ENCODE data around the gene TTBK1.
"Not testable (repeated sequence)": the region's sequence is repeated elsewhere in the genome, so short reads cannot be mapped to it uniquely, and the experiment has no call there.

DNA sequence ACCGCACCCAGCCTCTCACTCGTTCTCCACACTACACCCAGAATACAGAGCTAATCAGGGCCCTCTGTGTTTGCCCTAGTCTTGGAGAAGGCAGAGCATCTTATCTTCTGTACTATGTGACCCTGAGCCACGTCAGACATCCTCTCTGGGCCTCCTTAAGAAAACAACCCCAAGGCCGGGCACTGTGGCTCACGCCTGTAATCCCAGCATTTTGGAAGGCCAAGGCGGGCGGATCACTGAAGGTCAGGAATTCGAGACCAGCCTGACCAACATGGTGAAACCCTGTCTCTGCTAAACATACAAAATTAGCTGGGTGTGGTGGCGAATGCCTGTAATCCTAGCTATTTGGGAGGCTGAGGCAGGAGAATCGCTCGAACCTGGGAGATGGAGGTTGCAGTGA lies 59.7 kb downstream of the TTBK1 start:
- TF ChIP-seq POLR2A, CTCF (IDR thresholded peaks at IDR 0.05): not testable (repeated sequence)

Measured in Peyer's patch (tissue), 4 donors.